Measurements from ENCODE around the gene HMGN4. TPM values are rescaled to one million over a fixed set of nuclear protein-coding genes. Genes with fewer than 3 reads are reported as not detected.
"Not testable (repeated sequence)": the region's sequence is repeated elsewhere in the genome, so short reads cannot be mapped to it uniquely, and the experiment has no call there.

HMGN4 gene
- 70.7 and 71.8 TPM in 2 replicates for total RNA-seq (2014; rRNA removed; shearing (Covaris generic); ENCODE audit: low replicate concordance)

- peak within 1 kb of the TSS; percentile 69 for H3K4me3 ChIP-seq
- DNase-seq: peak; percentile 81
- H3K27me3 ChIP-seq: no peaks in the 10 kb centered on the region
These were observed at the start of gene HMGN4 for GRCh38 chr6:26537846-26538571. Gene HMGN4 (plus strand): TSS chr6:26538366. CDS start chr6:26545207, 6,841 bp downstream.

GRCh38 chr6:26489996-26490964 is 47.9 kb upstream of the HMGN4 start:
- DNase-seq: no peak
- no peaks in the 10 kb centered on the region for H3K9me3 ChIP-seq
- no peaks in the 10 kb centered on the region for H3K27me3 ChIP-seq
- H3K4me3 ChIP-seq: no peak overlapping the region
- H3K36me3 ChIP-seq: no peaks in the 10 kb centered on the region

More at GRCh38 chr6:26537846-26538571, at the start of gene HMGN4:
- peaks cover 12% of the 10 kb centered on the region for H3K36me3 ChIP-seq
- no peaks in the 10 kb centered on the region for H3K9me3 ChIP-seq

GRCh38 chr6:26491604-26492003 is 46.6 kb upstream of the HMGN4 start:
- Histone ChIP-seq H3K36me3 (no peaks in the 10 kb centered on the region), H3K27me3 (no peaks in the 10 kb centered on the region), H3K4me3 (no peak overlapping the region), H3K9me3 (no peaks in the 10 kb centered on the region)
- no peak for DNase-seq

GRCh38 chr6:26493258-26493657 is 44.9 kb upstream of the HMGN4 start:
- no peak for DNase-seq

GRCh38 chr6:26494117-26494516 is 44.0 kb upstream of the HMGN4 start:
- no peaks in the 10 kb centered on the region for H3K27me3 ChIP-seq

More at GRCh38 chr6:26493258-26493657, 44.9 kb upstream of the HMGN4 start:
- Histone ChIP-seq H3K36me3 (no peaks in the 10 kb centered on the region), H3K9me3 (no peaks in the 10 kb centered on the region), H3K27me3 (no peaks in the 10 kb centered on the region), H3K4me3 (no peak overlapping the region)

GRCh38 chr6:26495281-26495680 is 42.9 kb upstream of the HMGN4 start:
- Histone ChIP-seq H3K4me3 (no peak overlapping the region), H3K27me3 (no peaks in the 10 kb centered on the region), H3K9me3 (no peaks in the 10 kb centered on the region), H3K36me3 (no peaks in the 10 kb centered on the region)
- DNase-seq: no peak

More at GRCh38 chr6:26494117-26494516, 44.0 kb upstream of the HMGN4 start:
- Histone ChIP-seq H3K9me3 (no peaks in the 10 kb centered on the region), H3K36me3 (no peaks in the 10 kb centered on the region), H3K4me3 (no peak overlapping the region)
- DNase-seq: no peak

GRCh38 chr6:26497610-26498009 is 40.6 kb upstream of the HMGN4 start:
- Histone ChIP-seq H3K36me3 (no peaks in the 10 kb centered on the region), H3K4me3 (no peak overlapping the region), H3K27me3 (peaks cover 2% of the 10 kb centered on the region; the same call in 1 of the 2 replicates), H3K9me3 (no peaks in the 10 kb centered on the region)
- no peak for DNase-seq

GRCh38 chr6:26500102-26500501 is 38.1 kb upstream of the HMGN4 start, which contains the start of gene BTN1A1:
Gene BTN1A1 (plus strand): TSS chr6:26500303. CDS start chr6:26501287, 984 bp downstream.
- Histone ChIP-seq H3K36me3 (no peaks in the 10 kb centered on the region), H3K4me3 (no peak within 1 kb of the TSS), H3K27me3 (peaks cover 2% of the 10 kb centered on the region; the same call in 1 of the 2 replicates), H3K9me3 (no peaks in the 10 kb centered on the region)
- no peak for DNase-seq

- peak; percentile 27 for DNase-seq
- no peaks in the 10 kb centered on the region for H3K36me3 ChIP-seq
- H3K9me3 ChIP-seq: no peaks in the 10 kb centered on the region
- H3K4me3 ChIP-seq: peak overlapping the region; percentile 21; the same call in 1 of the 2 replicates
- peaks cover 2% of the 10 kb centered on the region; the same call in 1 of the 2 replicates for H3K27me3 ChIP-seq
These were observed 36.6 kb upstream of the HMGN4 start for GRCh38 chr6:26501482-26501986.

GRCh38 chr6:26502165-26502564 is 36.0 kb upstream of the HMGN4 start:
- H3K27me3 ChIP-seq: peaks cover 2% of the 10 kb centered on the region; the same call in 1 of the 2 replicates
- H3K36me3 ChIP-seq: no peaks in the 10 kb centered on the region
- no peaks in the 10 kb centered on the region for H3K9me3 ChIP-seq
- DNase-seq: no peak
- H3K4me3 ChIP-seq: peak overlapping the region; percentile 21; the same call in 1 of the 2 replicates

GRCh38 chr6:26502626-26503025 is 35.5 kb upstream of the HMGN4 start:
- DNase-seq: no peak
- H3K4me3 ChIP-seq: no peak overlapping the region
- H3K27me3 ChIP-seq: peaks cover 2% of the 10 kb centered on the region; the same call in 1 of the 2 replicates
- no peaks in the 10 kb centered on the region for H3K9me3 ChIP-seq
- no peaks in the 10 kb centered on the region for H3K36me3 ChIP-seq

GRCh38 chr6:26507658-26508057 is 30.5 kb upstream of the HMGN4 start:
- no peak for DNase-seq
- Histone ChIP-seq H3K36me3 (no peaks in the 10 kb centered on the region), H3K9me3 (no peaks in the 10 kb centered on the region), H3K4me3 (no peak overlapping the region), H3K27me3 (no peaks in the 10 kb centered on the region)

- not testable (repeated sequence) for H3K9me3 ChIP-seq, H3K4me3 ChIP-seq, DNase-seq, H3K27me3 ChIP-seq, H3K36me3 ChIP-seq
These were observed 27.1 kb upstream of the HMGN4 start for GRCh38 chr6:26511033-26511432.

GRCh38 chr6:26514984-26515383 is 23.2 kb upstream of the HMGN4 start:
- H3K4me3 ChIP-seq: no peak overlapping the region
- DNase-seq: no peak

GRCh38 chr6:26516481-26517427 is 21.4 kb upstream of the HMGN4 start:
- DNase-seq: no peak
- H3K9me3 ChIP-seq: no peaks in the 10 kb centered on the region

More at GRCh38 chr6:26514984-26515383, 23.2 kb upstream of the HMGN4 start:
- no peaks in the 10 kb centered on the region for H3K9me3 ChIP-seq
- H3K27me3 ChIP-seq: no peaks in the 10 kb centered on the region
- H3K36me3 ChIP-seq: no peaks in the 10 kb centered on the region

GRCh38 chr6:26519359-26519758 is 18.8 kb upstream of the HMGN4 start:
- DNase-seq: no peak
- no peaks in the 10 kb centered on the region for H3K9me3 ChIP-seq
- no peaks in the 10 kb centered on the region for H3K27me3 ChIP-seq
- H3K36me3 ChIP-seq: no peaks in the 10 kb centered on the region
- no peak overlapping the region for H3K4me3 ChIP-seq

More at GRCh38 chr6:26516481-26517427, 21.4 kb upstream of the HMGN4 start:
- no peak overlapping the region for H3K4me3 ChIP-seq
- no peaks in the 10 kb centered on the region for H3K36me3 ChIP-seq
- no peaks in the 10 kb centered on the region for H3K27me3 ChIP-seq
